Ovary (tissue), 9 donors: ENCODE results near the gene ADI1. TPM values are rescaled to one million over a fixed set of nuclear protein-coding genes. Genes with fewer than 3 reads are reported as not detected.

Source experiments
- DNase-seq, 5 donors: peaks; one replicate each; pipeline ENCODE4 v3.0.0-alpha.2; 2019 to 2020
- H3K27ac ChIP-seq, 2 donors: fragments of 200-600 bp; one replicate each; pipeline versions ENCODE4 v1.5.1 to v1.8.0; 2019 to 2022
- H3K27me3 ChIP-seq: fragments of 200-600 bp; one replicate; pipeline ENCODE4 v1.8.0; 2022
- H3K36me3 ChIP-seq: fragments of 200-600 bp; sonication (generic); one replicate; pipeline ENCODE4 v1.5.1; 2019
- H3K4me1 ChIP-seq: one replicate; pipeline ENCODE4 v1.8.1; 2013; ENCODE audit warnings: mild to moderate bottlenecking, moderate library complexity; ENCODE audit not compliant: insufficient read depth
- H3K4me3 ChIP-seq: fragments of 200-600 bp; sonication (generic); one replicate; pipeline ENCODE4 v1.5.1; 2017
- H3K9me3 ChIP-seq, 2 donors: fragments of 200-600 bp in 1 of 2; sonication (generic) in 1 of 2; one replicate each; pipeline versions ENCODE4 v1.5.1 to v1.8.1; 2013 to 2019; ENCODE audit warnings: mild to moderate bottlenecking in 1 of 2, moderate library complexity in 1 of 2
- EP300 ChIP-seq: sonication (generic); formaldehyde crosslinking; IDR thresholded peaks from one replicate; pipeline ENCODE4 v1.6.1; 2017; ENCODE audit warnings: antibody characterized with exemption
- POLR2A ChIP-seq: fragments of 450-650 bp; IDR thresholded peaks from one replicate; pipeline ENCODE4 v1.6.1; 2017; ENCODE audit warnings: antibody characterized with exemption, mild to moderate bottlenecking, moderate library complexity
- WGBS, 3 donors: extraction: QIAGEN DNeasy Blood & Tissue Kit in 1 of 3; methylation state at CpG; one replicate each; pipeline versions ENCODE4 v1.1.5 to v1.1.7; 2013 to 2017; 5-methylcytosine and 5-hydroxymethylcytosine counted together
- intact Hi-C, 4 donors: fragments of 100-400 bp; cut with DNase I; formaldehyde crosslinking; loops; one replicate each; pipeline versions ENCODE4 v1.11.0 to v1.15.1; 2022 to 2023
- polyA plus RNA-seq, 2 donors: library from polyadenylated mRNA; stranded (reverse); fragments of 200-250 nt in 1 of 2; fragments of 350-450 nt in 1 of 2; fragmentation: Illumina TruSeq in 1 of 2; extraction: RNeasy Lipid Tissue Mini Kit (QIAGEN cat#74804) in 1 of 2; gene quantifications; one replicate each; pipeline ENCODE4 v1.2.3, GENCODE V29; 2013 to 2014
- total RNA-seq, 7 donors: library from RNA; depleted of rRNA in 2 of 7; stranded (reverse); fragments of >200 nt in 2 of 7; fragmentation: NEBNext Ultra II Directional in 3 of 7; extraction: Animal tissue kit (Norgen Biotek cat#: 25700) in 3 of 7; gene quantifications; one replicate each; pipeline versions ENCODE4 v1.1.0 to v1.2.4, GENCODE V29; 2016 to 2023
- TF ChIP-seq, protein P1 (sequence below), 3 donors: fragments of 450-650 bp in 2 of 3; fragments of 200-600 bp in 1 of 3; IDR thresholded peaks; one replicate each; pipeline versions ENCODE4 v1.5.1 to v1.8.0; 2016 to 2022; ENCODE audit warnings: antibody characterized with exemption in 3 of 3, mild to moderate bottlenecking in 1 of 3
- donor health status: DM: no; HTN: no; CAD: no; lungs with moderate emphysema.
- donor health status: DM: no; HTN: no; CAD: no.
- donor health status: Bipolar disorder and iron deficiency.
- donor health status: DM: yes; HTN: yes; CAD: no.
- donor health status: DM: no; HTN: no; CAD: no.
- donor health status: DM: yes; HTN: yes; CAD: no.

The ADI1 gene
- total and polyA plus RNA-seq, 9 donors = 35.9 to 77.2 (median 51.9) TPM

DNA sequence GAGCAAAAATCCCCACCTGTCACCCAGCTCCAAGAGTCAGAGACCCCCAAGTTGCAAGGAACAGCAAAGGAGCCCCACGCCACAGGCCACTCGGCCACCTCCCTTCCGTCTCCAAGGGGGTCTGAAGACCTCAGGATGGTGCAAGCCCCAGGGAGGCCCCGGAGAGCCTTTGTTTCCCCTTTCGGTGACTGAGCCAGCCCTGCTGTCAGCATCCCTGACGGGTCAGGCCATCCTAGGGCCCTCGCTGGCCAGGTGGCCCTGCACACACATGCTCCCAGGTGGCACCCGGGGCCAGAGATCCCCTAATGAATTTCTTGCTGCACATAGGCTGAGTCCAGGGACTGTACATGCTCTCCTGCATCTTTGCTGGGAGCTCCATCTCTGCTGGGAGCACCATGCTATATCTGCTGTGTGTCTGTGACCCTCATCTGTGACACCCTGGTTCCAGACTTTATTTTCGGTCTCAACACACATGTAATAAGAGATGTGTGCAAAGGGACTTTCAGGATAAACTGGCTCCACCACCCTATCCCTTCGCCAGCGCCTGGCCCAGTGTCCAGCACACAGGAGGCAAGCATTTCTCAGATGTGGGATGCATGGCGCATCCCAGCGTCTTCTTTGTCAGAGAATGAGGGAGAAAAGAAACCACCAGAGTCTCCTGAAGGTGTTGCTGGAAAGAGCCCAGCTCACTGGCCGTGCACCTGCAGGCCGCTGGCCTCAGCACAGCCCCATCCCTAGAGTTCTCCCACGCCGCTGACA is 27.4 kb downstream of the ADI1 start:
- TF ChIP-seq, protein P1, sequence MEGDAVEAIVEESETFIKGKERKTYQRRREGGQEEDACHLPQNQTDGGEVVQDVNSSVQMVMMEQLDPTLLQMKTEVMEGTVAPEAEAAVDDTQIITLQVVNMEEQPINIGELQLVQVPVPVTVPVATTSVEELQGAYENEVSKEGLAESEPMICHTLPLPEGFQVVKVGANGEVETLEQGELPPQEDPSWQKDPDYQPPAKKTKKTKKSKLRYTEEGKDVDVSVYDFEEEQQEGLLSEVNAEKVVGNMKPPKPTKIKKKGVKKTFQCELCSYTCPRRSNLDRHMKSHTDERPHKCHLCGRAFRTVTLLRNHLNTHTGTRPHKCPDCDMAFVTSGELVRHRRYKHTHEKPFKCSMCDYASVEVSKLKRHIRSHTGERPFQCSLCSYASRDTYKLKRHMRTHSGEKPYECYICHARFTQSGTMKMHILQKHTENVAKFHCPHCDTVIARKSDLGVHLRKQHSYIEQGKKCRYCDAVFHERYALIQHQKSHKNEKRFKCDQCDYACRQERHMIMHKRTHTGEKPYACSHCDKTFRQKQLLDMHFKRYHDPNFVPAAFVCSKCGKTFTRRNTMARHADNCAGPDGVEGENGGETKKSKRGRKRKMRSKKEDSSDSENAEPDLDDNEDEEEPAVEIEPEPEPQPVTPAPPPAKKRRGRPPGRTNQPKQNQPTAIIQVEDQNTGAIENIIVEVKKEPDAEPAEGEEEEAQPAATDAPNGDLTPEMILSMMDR (IDR thresholded peaks at IDR 0.05) = no peak
- no peak for TF ChIP-seq EP300
- no peak for TF ChIP-seq POLR2A
- Histone ChIP-seq H3K4me3 (no peak overlapping the region), H3K27ac (no peak overlapping the region), H3K27me3 (no peaks in the 10 kb centered on the region), H3K36me3 (no peaks in the 10 kb centered on the region), H3K9me3 (no peaks in the 10 kb centered on the region), H3K4me1 (peaks cover 13% of the 10 kb centered on the region)
- DNase-seq = no peak
- intact Hi-C loops = no loop called here
- WGBS, 3 donors = 88 to 97% (median 93%) methylated on average over 17 of the region's 17 CpGs

DNA sequence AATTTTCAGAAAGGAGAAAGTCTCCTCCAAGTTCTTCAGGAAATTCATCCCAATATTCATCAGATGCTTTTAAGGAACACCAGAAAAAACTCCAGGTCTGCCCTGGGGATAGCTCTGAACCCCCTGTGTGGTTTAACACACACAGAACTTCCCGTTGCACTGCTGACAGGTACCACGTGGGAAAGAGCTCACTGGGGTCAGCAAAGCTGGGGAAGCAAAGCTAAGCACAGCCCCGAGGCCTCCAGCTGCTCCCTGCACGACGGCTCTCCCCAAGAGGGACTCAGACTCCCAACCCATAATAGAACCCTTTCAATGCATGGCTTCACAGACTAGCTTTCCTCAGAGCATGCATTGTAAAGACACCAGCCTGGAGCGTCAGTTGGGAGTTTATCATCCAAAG is 28.0 kb downstream of the ADI1 start:
- TF ChIP-seq, protein P1 (IDR thresholded peaks at IDR 0.05) = no peak
- TF ChIP-seq EP300 = no peak
- no peak for TF ChIP-seq POLR2A
- no peaks in the 10 kb centered on the region for H3K36me3 ChIP-seq
- no peak overlapping the region for H3K4me3 ChIP-seq
- H3K27ac ChIP-seq = no peak overlapping the region
- peaks cover 13% of the 10 kb centered on the region for H3K4me1 ChIP-seq
- DNase-seq = no peak
- H3K9me3 ChIP-seq = no peaks in the 10 kb centered on the region
- H3K27me3 ChIP-seq = no peaks in the 10 kb centered on the region
- 30 to 37% (median 34%) methylated on average over 6 of the region's 6 CpGs for WGBS, 3 donors
- intact Hi-C loops = no loop called here

DNA sequence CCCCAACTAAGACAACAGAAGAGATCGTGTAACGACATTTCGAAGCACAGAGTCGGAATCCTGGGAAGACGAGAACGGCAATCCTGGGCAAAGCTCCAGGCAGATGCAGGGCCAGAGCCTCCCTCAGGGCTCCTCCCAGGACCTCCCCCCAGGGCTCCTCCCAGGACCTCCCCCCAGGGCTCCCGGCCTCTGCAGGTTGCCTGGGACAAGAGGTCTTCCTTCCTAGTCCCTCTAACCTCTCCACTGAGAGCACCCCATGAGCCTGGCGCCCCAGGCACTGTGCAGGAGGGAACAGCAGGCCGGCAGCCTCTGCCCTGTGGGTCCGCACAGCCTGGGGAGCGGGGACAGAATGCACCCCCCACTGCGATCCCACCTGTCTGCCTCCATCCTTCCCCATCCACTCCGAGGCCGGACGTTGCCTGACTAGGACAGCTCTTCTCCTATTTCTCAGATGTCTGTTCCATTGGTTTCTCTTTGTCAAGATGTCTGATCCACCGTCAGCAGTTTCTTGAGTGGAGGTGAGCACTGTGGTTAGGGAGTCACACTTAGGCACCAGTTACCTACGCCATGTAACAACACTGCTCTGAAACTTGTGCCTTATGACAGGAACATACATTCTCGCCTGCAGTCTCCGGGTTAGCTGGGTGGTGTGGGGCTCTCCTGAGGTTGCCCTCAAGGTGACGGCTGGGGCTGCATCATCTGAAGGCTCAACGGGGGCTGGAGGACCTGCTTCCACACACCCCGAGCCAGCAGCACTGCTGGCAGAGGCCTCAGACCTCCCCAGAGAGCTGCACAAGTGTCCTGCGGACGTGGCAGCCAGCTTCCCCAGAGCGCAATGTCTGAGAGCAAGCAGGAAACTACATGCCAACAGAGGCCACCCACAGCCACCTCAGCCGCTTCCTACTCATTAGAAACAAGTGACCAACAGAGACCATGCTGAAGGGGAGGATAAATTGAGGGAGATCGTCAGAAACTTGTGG is 28.9 kb downstream of the ADI1 start:
- DNase-seq = no peak
- H3K9me3 ChIP-seq = no peaks in the 10 kb centered on the region
- TF ChIP-seq, protein P1 (IDR thresholded peaks at IDR 0.05) = no peak
- TF ChIP-seq POLR2A = no peak
- TF ChIP-seq EP300 = no peak
- peaks cover 13% of the 10 kb centered on the region for H3K4me1 ChIP-seq
- intact Hi-C loops = no loop called here
- WGBS, 3 donors = 64 to 73% (median 66%) methylated on average over 27 of the region's 27 CpGs
- no peak overlapping the region for H3K4me3 ChIP-seq
- no peak overlapping the region for H3K27ac ChIP-seq
- no peaks in the 10 kb centered on the region for H3K36me3 ChIP-seq
- H3K27me3 ChIP-seq = no peaks in the 10 kb centered on the region

DNA sequence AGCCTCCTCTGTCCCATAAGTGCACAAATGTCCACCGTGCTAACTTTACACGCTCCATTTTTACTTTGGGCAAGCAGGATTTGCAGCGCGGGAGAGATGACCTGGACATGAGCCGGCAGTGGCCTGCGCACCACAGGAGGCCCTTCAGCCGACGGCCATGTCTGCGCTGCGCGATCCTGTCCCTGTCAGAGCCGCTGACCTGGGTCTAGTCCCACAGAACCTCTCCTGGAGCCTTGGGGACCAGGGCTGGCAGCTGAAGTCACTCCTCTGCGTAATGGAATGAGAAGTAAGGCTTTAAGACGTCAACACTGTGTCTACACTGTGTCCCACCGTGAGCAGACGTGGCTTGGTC is 29.6 kb downstream of the ADI1 start:
- Histone ChIP-seq H3K27me3 (no peaks in the 10 kb centered on the region), H3K4me3 (no peak overlapping the region), H3K4me1 (peaks cover 10% of the 10 kb centered on the region), H3K9me3 (no peaks in the 10 kb centered on the region), H3K27ac (no peak overlapping the region), H3K36me3 (no peaks in the 10 kb centered on the region)
- WGBS, 3 donors = 90 to 93% (median 90%) methylated on average over 16 of the region's 16 CpGs
- TF ChIP-seq, protein P1 (IDR thresholded peaks at IDR 0.05) = no peak
- TF ChIP-seq POLR2A (no peak), EP300 (no peak)
- no peak for DNase-seq
- intact Hi-C loops = no loop called here
